22Rv1 (cell line): Measurements from ENCODE around the gene SLC38A10.

Source experiments
- H3K27ac ChIP-seq: fragments of 450-650 bp; 2 replicates; pipeline ENCODE4 v1.5.1; 2017
- ZFX ChIP-seq: fragments of 450-650 bp; IDR thresholded peaks from 2 replicates; pipeline ENCODE4 v1.6.1; 2017; ENCODE audit warnings: antibody characterized with exemption, borderline replicate concordance
- TF ChIP-seq, protein P1 (sequence below): fragments of 450-650 bp; IDR thresholded peaks from 2 replicates; pipeline ENCODE4 v1.5.1; 2017; ENCODE audit warnings: mild to moderate bottlenecking

SLC38A10 gene

DNA sequence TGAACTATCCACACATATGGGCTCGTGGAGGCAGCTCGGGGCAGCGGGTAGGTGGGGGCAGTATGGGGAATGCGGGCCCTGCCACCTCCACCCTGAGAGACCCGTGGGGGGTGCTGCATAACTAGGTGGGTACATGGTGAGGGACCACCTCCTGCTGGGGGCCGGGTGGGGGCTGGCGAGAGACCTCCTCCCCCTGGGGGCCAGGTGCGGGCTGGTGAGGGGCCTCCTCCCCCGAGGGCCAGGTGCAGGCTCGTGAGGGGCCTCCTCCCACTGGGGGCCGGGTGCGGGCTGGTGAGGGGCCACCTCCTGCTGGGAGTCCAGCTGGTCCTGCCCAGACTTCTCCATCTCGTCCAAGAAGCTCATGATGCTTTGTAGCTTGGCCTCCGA, 97.7 kb downstream of the SLC38A10 start:
- TF ChIP-seq, protein P1, sequence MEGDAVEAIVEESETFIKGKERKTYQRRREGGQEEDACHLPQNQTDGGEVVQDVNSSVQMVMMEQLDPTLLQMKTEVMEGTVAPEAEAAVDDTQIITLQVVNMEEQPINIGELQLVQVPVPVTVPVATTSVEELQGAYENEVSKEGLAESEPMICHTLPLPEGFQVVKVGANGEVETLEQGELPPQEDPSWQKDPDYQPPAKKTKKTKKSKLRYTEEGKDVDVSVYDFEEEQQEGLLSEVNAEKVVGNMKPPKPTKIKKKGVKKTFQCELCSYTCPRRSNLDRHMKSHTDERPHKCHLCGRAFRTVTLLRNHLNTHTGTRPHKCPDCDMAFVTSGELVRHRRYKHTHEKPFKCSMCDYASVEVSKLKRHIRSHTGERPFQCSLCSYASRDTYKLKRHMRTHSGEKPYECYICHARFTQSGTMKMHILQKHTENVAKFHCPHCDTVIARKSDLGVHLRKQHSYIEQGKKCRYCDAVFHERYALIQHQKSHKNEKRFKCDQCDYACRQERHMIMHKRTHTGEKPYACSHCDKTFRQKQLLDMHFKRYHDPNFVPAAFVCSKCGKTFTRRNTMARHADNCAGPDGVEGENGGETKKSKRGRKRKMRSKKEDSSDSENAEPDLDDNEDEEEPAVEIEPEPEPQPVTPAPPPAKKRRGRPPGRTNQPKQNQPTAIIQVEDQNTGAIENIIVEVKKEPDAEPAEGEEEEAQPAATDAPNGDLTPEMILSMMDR, result no peak
- TF ChIP-seq ZFX, result no peak
- no peak overlapping the region for H3K27ac ChIP-seq

DNA sequence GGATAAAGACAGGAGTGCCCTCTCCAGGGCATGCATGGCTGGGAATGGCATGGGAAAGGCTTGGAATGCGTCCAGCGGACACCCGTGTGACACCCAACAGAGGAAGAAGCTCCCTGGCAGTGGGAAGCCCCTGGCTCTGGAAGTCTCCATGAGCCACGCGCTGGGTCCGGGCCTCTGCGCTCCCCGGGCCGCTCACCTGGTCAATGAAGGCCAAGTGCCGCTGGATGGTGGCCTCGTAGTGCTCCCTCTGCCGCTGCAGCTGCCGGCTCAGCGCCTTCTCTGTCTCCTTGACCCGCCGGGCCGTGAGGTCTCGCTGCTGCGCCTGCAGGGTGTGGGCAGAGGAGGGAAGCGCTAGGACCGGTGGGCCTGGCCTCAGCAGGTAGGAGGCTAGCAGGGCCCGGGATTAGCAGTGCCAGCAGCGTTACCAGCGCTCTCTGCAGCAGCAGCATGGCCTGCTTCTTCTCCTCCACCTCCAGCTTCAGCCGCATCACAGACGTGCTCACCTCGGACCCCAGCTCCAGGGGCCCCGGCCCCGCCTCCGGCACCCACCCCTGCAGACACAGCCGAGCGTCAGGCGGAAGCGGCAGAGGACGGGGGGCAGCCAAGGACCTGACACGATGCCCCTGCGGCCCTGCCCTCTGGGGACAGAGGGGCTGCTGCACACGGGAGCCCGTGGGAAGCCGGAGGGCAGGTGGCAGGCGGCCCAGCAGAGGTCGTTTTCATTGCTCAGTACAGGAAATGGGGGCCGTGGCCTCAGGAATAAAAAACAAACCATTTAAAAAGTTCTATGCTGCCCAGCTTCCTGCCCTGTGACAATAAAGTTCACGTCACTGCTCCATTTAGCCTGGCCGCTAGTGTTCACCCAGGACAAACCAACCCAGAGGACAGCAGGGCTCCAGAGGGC, 98.3 kb downstream of the SLC38A10 start:
- H3K27ac ChIP-seq, result no peak overlapping the region

DNA sequence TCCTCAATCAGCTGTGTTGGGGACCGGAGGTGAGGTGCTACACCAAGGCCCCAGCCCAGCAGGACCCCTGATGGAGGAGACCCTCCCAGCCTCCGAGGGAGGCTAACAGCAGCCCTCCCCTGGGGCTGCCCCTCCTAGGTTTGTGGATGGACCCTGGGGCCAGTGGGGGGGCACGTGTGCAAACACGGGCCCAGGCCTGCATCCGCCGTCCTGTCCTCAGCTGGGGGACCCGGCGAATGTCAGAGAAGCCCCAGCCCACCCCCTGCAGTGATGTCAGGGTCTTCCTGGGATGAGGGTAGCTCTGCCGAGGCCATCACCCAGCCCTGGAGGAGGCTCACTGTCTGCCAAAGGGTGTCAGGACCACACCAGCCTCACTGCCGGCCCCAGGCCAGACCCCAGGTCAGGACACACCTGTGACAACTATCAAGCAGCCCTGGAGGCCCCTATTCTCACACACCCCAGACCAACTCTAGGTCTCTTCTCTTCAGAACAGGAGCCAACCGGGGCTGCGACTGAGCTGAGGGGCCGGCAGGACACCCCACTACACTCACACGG, 99.1 kb downstream of the SLC38A10 start:
- TF ChIP-seq, protein P1, result no peak
- no peak for TF ChIP-seq ZFX
- no peak overlapping the region for H3K27ac ChIP-seq

More for the DNA sequence above, 98.3 kb downstream of the SLC38A10 start:
- no peak for TF ChIP-seq ZFX
- TF ChIP-seq, protein P1, result no peak
